HepG2 (cell line): ENCODE data around the gene TUFM. TPM values are rescaled to one million over a fixed set of nuclear protein-coding genes. Genes with fewer than 3 reads are reported as not detected.
A peak's percentile ranks its signal among the peaks of the same experiment; 100 is the strongest.

Experiments
- CC2D1A ChIP-seq: sonication (generic); formaldehyde crosslinking; IDR thresholded peaks from 2 replicates; pipeline ENCODE4 v1.8.1; 2023; ENCODE audit warnings: mild to moderate bottlenecking, missing genetic modification reagents
- CENPT ChIP-seq: sonication (generic); formaldehyde crosslinking; IDR thresholded peaks from 2 replicates; pipeline ENCODE4 v1.8.0; 2022; ENCODE audit warnings: low read depth, mild to moderate bottlenecking, moderate library complexity, missing genetic modification reagents
- FOXK1 ChIP-seq: sonication (generic); formaldehyde crosslinking; IDR thresholded peaks from 2 replicates; pipeline ENCODE4 v1.4.0; 2020; ENCODE audit warnings: low read depth, missing genetic modification reagents, borderline replicate concordance
- HOXA5 ChIP-seq: sonication (generic); formaldehyde crosslinking; IDR thresholded peaks from 2 replicates; pipeline ENCODE4 v1.4.0; 2020; ENCODE audit warnings: missing genetic modification reagents
- SIN3B ChIP-seq: fragments of 150-350 bp; IDR thresholded peaks from 2 replicates; pipeline ENCODE4 v1.6.1; 2014; ENCODE audit warnings: low read length
- SMARCC2 ChIP-seq: fragments of 450-650 bp; IDR thresholded peaks from 2 replicates; pipeline ENCODE4 v1.6.1; 2017; ENCODE audit warnings: antibody characterized with exemption, mild to moderate bottlenecking
- SMC3 ChIP-seq: IDR thresholded peaks from 2 replicates; pipeline ENCODE4 v1.6.1; 2011; ENCODE audit warnings: low read length, improper control_type of control experiment
- ZBED4 ChIP-seq: sonication (generic); formaldehyde crosslinking; IDR thresholded peaks from 2 replicates; pipeline ENCODE4 v1.4.0; 2020; ENCODE audit warnings: missing genetic modification reagents, borderline replicate concordance
- ZFYVE20 ChIP-seq: sonication (generic); formaldehyde crosslinking; IDR thresholded peaks from 2 replicates; pipeline ENCODE4 v1.8.0; 2023; ENCODE audit warnings: low read depth, mild to moderate bottlenecking, moderate library complexity, missing genetic modification reagents, borderline replicate concordance
- ZMAT3 ChIP-seq: sonication (generic); formaldehyde crosslinking; conservative IDR thresholded peaks from 2 replicates; pipeline ENCODE4 v1.7.0; 2021; ENCODE audit warnings: missing genetic modification reagents
- ZNF564 ChIP-seq: sonication (generic); formaldehyde crosslinking; IDR thresholded peaks from 2 replicates; pipeline ENCODE4 v1.8.1; 2023; ENCODE audit warnings: mild to moderate bottlenecking, missing genetic modification reagents
- ZNF646 ChIP-seq: sonication (generic); formaldehyde crosslinking; IDR thresholded peaks from 2 replicates; pipeline ENCODE4 v1.9.0; 2021; ENCODE audit warnings: mild to moderate bottlenecking, missing genetic modification reagents
- ZNF691 ChIP-seq: sonication (generic); formaldehyde crosslinking; IDR thresholded peaks from 2 replicates; pipeline ENCODE4 v1.4.0; 2020; ENCODE audit warnings: missing genetic modification reagents, low read depth, mild to moderate bottlenecking, borderline replicate concordance
- ZNF839 ChIP-seq: sonication (generic); formaldehyde crosslinking; IDR thresholded peaks from 2 replicates; pipeline ENCODE4 v1.4.0; 2020; ENCODE audit warnings: missing genetic modification reagents, mild to moderate bottlenecking, borderline replicate concordance
- polyA plus RNA-seq, 8 experiments: library from polyadenylated mRNA; depleted of rRNA in 3 of 8; stranded (reverse) in 7 of 8; unstranded in 1 of 8; fragments of >200 nt; fragmentation: Illumina TruSeq in 4 of 8; extraction: Trizol in 4 of 8; gene quantifications; 2 replicates each; pipeline versions ENCODE4 v1.2.1 to v1.2.3, GENCODE V29; 2011 to 2016; ENCODE audit warnings: low read depth in 4 of 8, missing spikeins in 1 of 8, mixed read lengths in 1 of 8; ENCODE audit not compliant: insufficient read depth in 1 of 8
- total RNA-seq, 5 experiments: library from RNA; depleted of rRNA; stranded (reverse); fragments of >200 nt; fragmentation: Illumina TruSeq; extraction: Trizol; gene quantifications; 2 replicates each; pipeline ENCODE4 v1.2.3, GENCODE V29; 2016; ENCODE audit warnings: low read depth in 1 of 5

Gene TUFM
- total and polyA plus RNA-seq, 2 of the 13 experiments (the other 11 are each of a cell fraction or from before 2014, with no cell fraction given): 206 to 298 TPM

- no peak; the same call in none of the 2 replicates for TF ChIP-seq ZBED4 (CRISPR knock-in tag)
- TF ChIP-seq ZFYVE20 (CRISPR knock-in tag): no peak
- TF ChIP-seq CC2D1A (CRISPR knock-in tag): no peak
- TF ChIP-seq HOXA5 (CRISPR knock-in tag): peak; percentile 89
- TF ChIP-seq ZNF646 (CRISPR knock-in tag): no peak
- 0 out of 2 replicates have a peak, but pooled peaks have one; percentile 42 for TF ChIP-seq SIN3B
- 0 out of 2 replicates have a peak, but pooled peaks have one; percentile 4 for TF ChIP-seq FOXK1
- TF ChIP-seq ZNF839 (CRISPR knock-in tag): no peak
- no peak; the same call in 1 of the 2 replicates for TF ChIP-seq ZNF564 (CRISPR knock-in tag)
- peak; percentile 29; the same call in 1 of the 2 replicates for TF ChIP-seq ZNF691
- no peak for TF ChIP-seq SMARCC2
- no peak for TF ChIP-seq SMC3
- TF ChIP-seq CENPT (CRISPR knock-in tag): no peak
- TF ChIP-seq ZMAT3: peak; percentile 33
These were observed 22.1 kb downstream of the TUFM start (continued) for GRCh38 chr16:28823873-28824716.
